Kidney epithelial cell (primary cell): ENCODE data around the gene CDH26. TPM values are rescaled to one million over a fixed set of nuclear protein-coding genes. Genes with fewer than 3 reads are reported as not detected.
A peak's percentile ranks its signal among the peaks of the same experiment; 100 is the strongest.
"Not testable (repeated sequence)": the region's sequence is repeated elsewhere in the genome, so short reads cannot be mapped to it uniquely, and the experiment has no call there.

Experiments used
- DNase-seq: peaks from one replicate; pipeline ENCODE4 v3.0.0-alpha.2; 2010; ENCODE audit warnings: low read depth
- H3K27me3 ChIP-seq: 2 replicates; pipeline ENCODE4 v1.6.0; 2011; ENCODE audit warnings: low read length; ENCODE audit not compliant: control insufficient read depth, insufficient read depth
- H3K36me3 ChIP-seq: 2 replicates; pipeline ENCODE4 v1.5.1; 2011; ENCODE audit warnings: low read length; ENCODE audit not compliant: control insufficient read depth, insufficient read depth
- H3K4me3 ChIP-seq: 2 replicates; pipeline ENCODE4 v1.5.1; 2011; ENCODE audit warnings: low read depth, mild to moderate bottlenecking, control low read depth, low read length
- total RNA-seq: library from RNA; depleted of rRNA; stranded (reverse); fragments of >200 nt; gene quantifications from 2 replicates; pipeline ENCODE4 v1.2.3, GENCODE V29; 2015
- TF ChIP-seq, protein P1 (sequence below): IDR thresholded peaks from 2 replicates; pipeline ENCODE4 v1.5.1; 2011; ENCODE audit warnings: mild to moderate bottlenecking, moderate library complexity, low read length, control low read depth, inconsistent platforms; ENCODE audit not compliant: insufficient read depth, poor library complexity, severe bottlenecking

Gene CDH26
- total RNA-seq, 1 donor from 2014 or later: 0.29 TPM

DNA sequence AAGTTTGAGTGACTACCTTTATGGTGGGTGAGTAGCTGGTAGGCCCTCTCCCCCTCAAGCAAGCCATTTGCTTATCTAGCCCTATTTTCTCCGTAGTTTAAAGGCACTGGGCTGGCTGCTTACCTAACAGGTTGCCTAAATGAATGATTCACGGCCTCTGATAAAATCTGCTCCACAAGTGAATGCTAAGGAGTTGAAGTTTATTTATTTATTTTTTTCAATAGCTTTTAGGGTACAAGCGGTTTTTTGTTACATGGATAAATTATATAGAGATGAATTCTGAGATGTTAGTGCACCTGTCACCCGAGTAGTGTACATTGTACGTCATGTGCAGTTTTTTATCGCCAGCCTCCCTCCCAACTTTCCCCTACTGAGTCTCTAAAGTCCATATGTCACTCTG, 8.3 kb upstream of the CDH26 start:
- DNase-seq: no peak
- Histone ChIP-seq H3K4me3 (no peak overlapping the region), H3K27me3 (no peaks in the 10 kb centered on the region), H3K36me3 (no peaks in the 10 kb centered on the region)
- TF ChIP-seq, protein P1, sequence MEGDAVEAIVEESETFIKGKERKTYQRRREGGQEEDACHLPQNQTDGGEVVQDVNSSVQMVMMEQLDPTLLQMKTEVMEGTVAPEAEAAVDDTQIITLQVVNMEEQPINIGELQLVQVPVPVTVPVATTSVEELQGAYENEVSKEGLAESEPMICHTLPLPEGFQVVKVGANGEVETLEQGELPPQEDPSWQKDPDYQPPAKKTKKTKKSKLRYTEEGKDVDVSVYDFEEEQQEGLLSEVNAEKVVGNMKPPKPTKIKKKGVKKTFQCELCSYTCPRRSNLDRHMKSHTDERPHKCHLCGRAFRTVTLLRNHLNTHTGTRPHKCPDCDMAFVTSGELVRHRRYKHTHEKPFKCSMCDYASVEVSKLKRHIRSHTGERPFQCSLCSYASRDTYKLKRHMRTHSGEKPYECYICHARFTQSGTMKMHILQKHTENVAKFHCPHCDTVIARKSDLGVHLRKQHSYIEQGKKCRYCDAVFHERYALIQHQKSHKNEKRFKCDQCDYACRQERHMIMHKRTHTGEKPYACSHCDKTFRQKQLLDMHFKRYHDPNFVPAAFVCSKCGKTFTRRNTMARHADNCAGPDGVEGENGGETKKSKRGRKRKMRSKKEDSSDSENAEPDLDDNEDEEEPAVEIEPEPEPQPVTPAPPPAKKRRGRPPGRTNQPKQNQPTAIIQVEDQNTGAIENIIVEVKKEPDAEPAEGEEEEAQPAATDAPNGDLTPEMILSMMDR: no peak

DNA sequence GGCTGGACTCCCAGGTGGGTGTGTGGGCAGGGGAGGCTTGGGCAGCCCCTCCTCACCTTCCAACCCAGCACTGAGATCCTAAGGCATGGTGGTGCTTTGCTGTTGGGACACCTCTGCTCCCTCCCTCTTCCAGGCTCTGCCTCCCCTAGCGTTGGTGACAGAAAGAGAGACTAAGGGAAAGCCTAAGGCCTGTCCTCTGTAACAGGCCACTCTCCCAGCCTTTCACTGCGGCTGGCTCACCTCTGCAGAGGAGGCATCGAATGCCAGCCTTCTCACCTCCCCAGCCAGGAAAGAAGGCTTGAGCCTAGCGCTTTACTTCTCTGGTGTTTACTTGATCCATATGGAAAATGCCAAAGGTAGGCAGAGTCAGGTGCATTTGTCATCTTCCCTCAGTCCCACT, 3.5 kb upstream of the CDH26 start:
- H3K4me3 ChIP-seq: no peak overlapping the region
- TF ChIP-seq, protein P1: no peak
- no peaks in the 10 kb centered on the region for H3K36me3 ChIP-seq
- peaks cover under 1% of the 10 kb centered on the region for H3K27me3 ChIP-seq
- no peak for DNase-seq

DNA sequence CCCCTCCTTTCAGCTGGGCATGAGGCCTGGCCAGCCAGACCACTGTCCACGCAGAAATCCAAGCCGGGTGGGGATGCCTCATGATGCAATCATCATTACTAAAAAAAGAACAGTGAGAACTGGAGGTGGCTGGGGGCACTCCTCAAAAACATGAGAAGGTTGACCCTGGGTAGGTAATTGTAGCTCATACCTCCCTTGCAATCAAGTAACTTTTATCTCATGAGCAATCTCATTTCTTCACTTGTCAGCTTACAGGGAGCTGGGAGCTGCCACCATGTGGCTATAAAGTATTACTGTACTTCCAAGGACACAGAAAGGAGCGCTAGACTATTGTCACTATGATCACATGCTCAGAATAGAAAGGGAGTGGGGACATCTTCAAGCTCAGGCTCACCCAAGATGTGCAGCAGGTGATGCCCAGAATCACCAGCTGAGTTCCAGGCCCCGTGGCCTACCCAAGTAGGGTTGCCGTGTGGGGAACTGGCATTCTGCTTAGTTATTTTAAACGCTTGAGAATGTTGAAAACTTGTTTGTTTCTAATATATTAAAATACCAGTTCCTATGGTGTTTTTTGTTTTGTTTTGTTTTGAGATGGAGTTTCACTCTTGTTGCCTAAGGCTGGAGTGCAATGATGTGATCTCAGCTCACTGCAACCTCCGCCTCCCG, 3.0 kb upstream of the CDH26 start:
- DNase-seq: no peak
- H3K27me3 ChIP-seq: peaks cover 2% of the 10 kb centered on the region
- no peak overlapping the region for H3K4me3 ChIP-seq
- TF ChIP-seq, protein P1: peak; percentile 28
- H3K36me3 ChIP-seq: no peaks in the 10 kb centered on the region

DNA sequence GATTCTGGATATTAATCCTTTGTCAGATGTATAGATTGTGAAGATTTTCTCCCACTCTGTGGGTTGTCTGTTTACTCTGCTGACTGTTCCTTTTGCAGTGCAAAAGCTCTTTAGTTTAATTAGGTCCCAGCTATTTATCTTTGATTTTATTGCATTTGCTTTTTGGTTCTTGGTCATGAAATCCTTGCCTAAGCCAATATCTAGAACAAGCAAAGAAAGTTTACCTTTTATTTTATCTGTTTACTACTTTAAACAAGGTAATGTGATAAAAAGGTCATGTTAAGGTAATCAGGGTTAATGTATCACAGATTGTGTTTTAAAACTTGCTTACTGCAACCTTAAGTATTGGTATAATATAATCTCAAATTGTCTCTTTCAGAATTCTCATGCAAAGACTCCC, 655 bp upstream of the CDH26 start:
- not testable (repeated sequence) for H3K4me3 ChIP-seq, H3K36me3 ChIP-seq, H3K27me3 ChIP-seq, DNase-seq

DNA sequence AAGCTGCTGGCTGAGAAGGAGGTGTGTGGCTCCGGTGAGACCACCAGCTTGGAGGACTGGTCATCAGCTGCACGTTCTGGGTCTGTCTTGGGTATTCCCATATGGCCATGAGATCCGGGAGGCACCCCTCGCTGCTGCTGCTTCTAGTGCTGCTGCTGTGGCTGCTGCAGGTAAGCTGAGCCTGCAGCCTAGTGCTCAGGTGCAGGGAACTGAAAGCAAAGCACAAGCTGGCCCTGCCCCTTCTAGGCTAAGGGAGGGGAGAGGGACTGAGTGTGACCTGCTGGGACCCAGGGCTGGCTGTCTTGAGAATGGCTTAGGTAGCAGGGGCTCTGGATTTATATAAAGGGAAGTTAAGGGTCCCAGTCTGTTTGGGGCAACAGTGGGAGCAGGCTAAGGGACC, 403 bp downstream of the CDH26 start:
- no peak for DNase-seq
- H3K36me3 ChIP-seq: no peaks in the 10 kb centered on the region
- TF ChIP-seq, protein P1: no peak
- H3K27me3 ChIP-seq: peaks cover 2% of the 10 kb centered on the region
- H3K4me3 ChIP-seq: no peak overlapping the region

DNA sequence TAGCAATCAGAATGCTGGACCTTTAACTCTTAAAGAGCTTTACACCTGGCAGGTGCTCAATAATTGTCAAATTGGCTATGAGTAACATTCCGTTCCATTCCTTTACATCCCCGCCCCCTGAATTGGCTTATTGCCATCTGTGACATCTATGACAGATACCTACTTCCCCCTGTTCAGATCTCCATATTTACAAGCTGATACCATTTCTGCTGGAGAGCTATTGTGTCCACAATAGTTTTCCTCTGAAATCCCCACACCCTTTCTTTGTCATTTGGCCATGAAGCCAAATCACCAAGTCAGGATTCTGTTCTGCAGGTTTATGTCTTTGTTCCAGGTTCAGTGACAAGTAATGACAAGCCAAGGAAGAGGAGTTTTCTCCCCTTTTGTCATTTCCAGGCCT, 3.2 kb downstream of the CDH26 start:
- Histone ChIP-seq H3K36me3 (no peaks in the 10 kb centered on the region), H3K4me3 (no peak overlapping the region), H3K27me3 (peaks cover 2% of the 10 kb centered on the region)
- no peak for DNase-seq
- TF ChIP-seq, protein P1: no peak
